Measurements from ENCODE around the gene FBXO3.

FBXO3 gene

GRCh38 chr11:33766085-33766484 is 8.2 kb downstream of the FBXO3 start:
- Histone ChIP-seq H3K4me3 (no peak overlapping the region), H3K27ac (no peak overlapping the region), H3K36me3 (ENCODE audit: insufficient read depth, low read length) (peaks cover 71% of the 10 kb centered on the region), H3K9ac (ENCODE audit: insufficient read length) (no peak overlapping the region), H3K9me3 (ENCODE audit: low read depth, low read length) (peaks cover 3% of the 10 kb centered on the region)
- TF ChIP-seq FOXP2 (optimal IDR thresholded peaks at IDR 0.05; ENCODE audit: control extremely low read depth, extremely low read length, insufficient read depth): no peak
- TF ChIP-seq EZH2 (IDR thresholded peaks at IDR 0.05): no peak
- no peak for TF ChIP-seq POLR2AphosphoS5 (IDR thresholded peaks at IDR 0.05; ENCODE audit: borderline replicate concordance, low read depth, low read length)
- DNase-seq (ENCODE audit: low read depth, low spot score): no peak

- DNase-seq (ENCODE audit: low read depth, low spot score): no peak
- Histone ChIP-seq H3K27ac (no peak overlapping the region), H3K9ac (ENCODE audit: insufficient read length) (no peak overlapping the region), H3K4me3 (no peak overlapping the region), H3K36me3 (ENCODE audit: insufficient read depth, low read length) (peaks cover 80% of the 10 kb centered on the region), H3K9me3 (ENCODE audit: low read depth, low read length) (peaks cover 3% of the 10 kb centered on the region)
- TF ChIP-seq FOXP2 (optimal IDR thresholded peaks at IDR 0.05; ENCODE audit: control extremely low read depth, extremely low read length, insufficient read depth) (no peak), EZH2 (IDR thresholded peaks at IDR 0.05) (no peak), POLR2AphosphoS5 (IDR thresholded peaks at IDR 0.05; ENCODE audit: borderline replicate concordance, low read depth, low read length) (no peak)
These were observed 12.8 kb downstream of the FBXO3 start for GRCh38 chr11:33761471-33761870.

GRCh38 chr11:33753304-33753967 is 20.9 kb downstream of the FBXO3 start:
- DNase-seq (ENCODE audit: low read depth, low spot score): no peak
- H3K9me3 ChIP-seq (ENCODE audit: low read depth, low read length): no peaks in the 10 kb centered on the region
- H3K4me3 ChIP-seq: no peak overlapping the region
- H3K9ac ChIP-seq (ENCODE audit: insufficient read length): no peak overlapping the region
- TF ChIP-seq EZH2 (IDR thresholded peaks at IDR 0.05) (no peak), POLR2AphosphoS5 (IDR thresholded peaks at IDR 0.05; ENCODE audit: borderline replicate concordance, low read depth, low read length) (no peak), FOXP2 (optimal IDR thresholded peaks at IDR 0.05; ENCODE audit: control extremely low read depth, extremely low read length, insufficient read depth) (no peak)
- peaks cover 37% of the 10 kb centered on the region for H3K36me3 ChIP-seq (ENCODE audit: insufficient read depth, low read length)
- no peak overlapping the region for H3K27ac ChIP-seq

- no peak for TF ChIP-seq POLR2AphosphoS5 (IDR thresholded peaks at IDR 0.05; ENCODE audit: borderline replicate concordance, low read depth, low read length)
- no peak for TF ChIP-seq EZH2 (IDR thresholded peaks at IDR 0.05)
- TF ChIP-seq FOXP2 (optimal IDR thresholded peaks at IDR 0.05; ENCODE audit: control extremely low read depth, extremely low read length, insufficient read depth): no peak
- no peak overlapping the region for H3K27ac ChIP-seq
- no peak for DNase-seq (ENCODE audit: low read depth, low spot score)
- H3K9me3 ChIP-seq (ENCODE audit: low read depth, low read length): no peaks in the 10 kb centered on the region
- H3K4me3 ChIP-seq: no peak overlapping the region
- H3K36me3 ChIP-seq (ENCODE audit: insufficient read depth, low read length): peaks cover 30% of the 10 kb centered on the region
- H3K9ac ChIP-seq (ENCODE audit: insufficient read length): no peak overlapping the region
These were observed 22.4 kb downstream of the FBXO3 start for GRCh38 chr11:33751878-33752277.

- no peak overlapping the region for H3K27ac ChIP-seq
- DNase-seq (ENCODE audit: low read depth, low spot score): no peak
- H3K4me3 ChIP-seq: no peak overlapping the region
- no peak for TF ChIP-seq POLR2AphosphoS5 (IDR thresholded peaks at IDR 0.05; ENCODE audit: borderline replicate concordance, low read depth, low read length)
- no peak for TF ChIP-seq EZH2 (IDR thresholded peaks at IDR 0.05)
- TF ChIP-seq FOXP2 (optimal IDR thresholded peaks at IDR 0.05; ENCODE audit: control extremely low read depth, extremely low read length, insufficient read depth): no peak
- H3K9me3 ChIP-seq (ENCODE audit: low read depth, low read length): no peaks in the 10 kb centered on the region
- no peak overlapping the region for H3K9ac ChIP-seq (ENCODE audit: insufficient read length)
- H3K36me3 ChIP-seq (ENCODE audit: insufficient read depth, low read length): peaks cover 15% of the 10 kb centered on the region
These were observed 26.3 kb downstream of the FBXO3 start for GRCh38 chr11:33747979-33748378.

- Histone ChIP-seq H3K27ac (no peak overlapping the region), H3K9me3 (ENCODE audit: low read depth, low read length) (no peaks in the 10 kb centered on the region), H3K4me3 (no peak overlapping the region), H3K36me3 (ENCODE audit: insufficient read depth, low read length) (peaks cover 14% of the 10 kb centered on the region), H3K9ac (ENCODE audit: insufficient read length) (no peak overlapping the region)
- no peak for DNase-seq (ENCODE audit: low read depth, low spot score)
- no peak for TF ChIP-seq FOXP2 (optimal IDR thresholded peaks at IDR 0.05; ENCODE audit: control extremely low read depth, extremely low read length, insufficient read depth)
- TF ChIP-seq EZH2 (IDR thresholded peaks at IDR 0.05): no peak
- no peak for TF ChIP-seq POLR2AphosphoS5 (IDR thresholded peaks at IDR 0.05; ENCODE audit: borderline replicate concordance, low read depth, low read length)
These were observed 31.0 kb downstream of the FBXO3 start for GRCh38 chr11:33743291-33743690.

- no peak overlapping the region for H3K4me3 ChIP-seq
- H3K9ac ChIP-seq (ENCODE audit: insufficient read length): no peak overlapping the region
- TF ChIP-seq POLR2AphosphoS5 (IDR thresholded peaks at IDR 0.05; ENCODE audit: borderline replicate concordance, low read depth, low read length) (no peak), FOXP2 (optimal IDR thresholded peaks at IDR 0.05; ENCODE audit: control extremely low read depth, extremely low read length, insufficient read depth) (no peak), EZH2 (IDR thresholded peaks at IDR 0.05) (no peak)
- no peaks in the 10 kb centered on the region for H3K9me3 ChIP-seq (ENCODE audit: low read depth, low read length)
- no peak overlapping the region for H3K27ac ChIP-seq
- DNase-seq (ENCODE audit: low read depth, low spot score): no peak
- H3K36me3 ChIP-seq (ENCODE audit: insufficient read depth, low read length): peaks cover 14% of the 10 kb centered on the region
These were observed 32.0 kb downstream of the FBXO3 start for GRCh38 chr11:33742249-33742851.

- H3K9me3 ChIP-seq (ENCODE audit: low read depth, low read length): no peaks in the 10 kb centered on the region
- H3K27ac ChIP-seq: no peak overlapping the region
- DNase-seq (ENCODE audit: low read depth, low spot score): no peak
- no peak overlapping the region for H3K4me3 ChIP-seq
- peaks cover 11% of the 10 kb centered on the region for H3K36me3 ChIP-seq (ENCODE audit: insufficient read depth, low read length)
- TF ChIP-seq FOXP2 (optimal IDR thresholded peaks at IDR 0.05; ENCODE audit: control extremely low read depth, extremely low read length, insufficient read depth): no peak
- TF ChIP-seq EZH2 (IDR thresholded peaks at IDR 0.05): no peak
- TF ChIP-seq POLR2AphosphoS5 (IDR thresholded peaks at IDR 0.05; ENCODE audit: borderline replicate concordance, low read depth, low read length): no peak
- H3K9ac ChIP-seq (ENCODE audit: insufficient read length): no peak overlapping the region
These were observed 32.5 kb downstream of the FBXO3 start for GRCh38 chr11:33741806-33742205.

Data from SK-N-MC (cell line).